ENCODE results near the gene ACP6. TPM values are rescaled to one million over a fixed set of nuclear protein-coding genes. Genes with fewer than 3 reads are reported as not detected.
"Not testable (repeated sequence)": the region's sequence is repeated elsewhere in the genome, so short reads cannot be mapped to it uniquely, and the experiment has no call there.

Gene ACP6
- total RNA-seq, 1 donor from 2014 or later: 21.8 TPM

- TF ChIP-seq, protein P1, sequence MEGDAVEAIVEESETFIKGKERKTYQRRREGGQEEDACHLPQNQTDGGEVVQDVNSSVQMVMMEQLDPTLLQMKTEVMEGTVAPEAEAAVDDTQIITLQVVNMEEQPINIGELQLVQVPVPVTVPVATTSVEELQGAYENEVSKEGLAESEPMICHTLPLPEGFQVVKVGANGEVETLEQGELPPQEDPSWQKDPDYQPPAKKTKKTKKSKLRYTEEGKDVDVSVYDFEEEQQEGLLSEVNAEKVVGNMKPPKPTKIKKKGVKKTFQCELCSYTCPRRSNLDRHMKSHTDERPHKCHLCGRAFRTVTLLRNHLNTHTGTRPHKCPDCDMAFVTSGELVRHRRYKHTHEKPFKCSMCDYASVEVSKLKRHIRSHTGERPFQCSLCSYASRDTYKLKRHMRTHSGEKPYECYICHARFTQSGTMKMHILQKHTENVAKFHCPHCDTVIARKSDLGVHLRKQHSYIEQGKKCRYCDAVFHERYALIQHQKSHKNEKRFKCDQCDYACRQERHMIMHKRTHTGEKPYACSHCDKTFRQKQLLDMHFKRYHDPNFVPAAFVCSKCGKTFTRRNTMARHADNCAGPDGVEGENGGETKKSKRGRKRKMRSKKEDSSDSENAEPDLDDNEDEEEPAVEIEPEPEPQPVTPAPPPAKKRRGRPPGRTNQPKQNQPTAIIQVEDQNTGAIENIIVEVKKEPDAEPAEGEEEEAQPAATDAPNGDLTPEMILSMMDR (conservative IDR thresholded peaks at IDR 0.05): no peak
- DNase-seq (ENCODE audit: low read depth, low spot score): no peak
- Mint-ChIP-seq H3K36me3 (ENCODE audit: low read depth) (peaks cover 26% of the 10 kb centered on the region), H3K27ac (ENCODE audit: unreplicated experiment) (no peak overlapping the region), H3K4me1 (no peaks in the 10 kb centered on the region), H3K27me3 (ENCODE audit: low read depth) (no peaks in the 10 kb centered on the region), H3K9me3 (no peaks in the 10 kb centered on the region), H3K4me3 (no peak overlapping the region)
Observed at GRCh38 chr1:147619741-147620140, 50.6 kb downstream of the ACP6 start.

GRCh38 chr1:147618771-147619170 is 51.6 kb downstream of the ACP6 start:
- Mint-ChIP-seq H3K36me3 (ENCODE audit: low read depth) (peaks cover 29% of the 10 kb centered on the region), H3K27me3 (ENCODE audit: low read depth) (no peaks in the 10 kb centered on the region), H3K4me3 (no peak overlapping the region), H3K9me3 (no peaks in the 10 kb centered on the region), H3K27ac (ENCODE audit: unreplicated experiment) (no peak overlapping the region), H3K4me1 (no peaks in the 10 kb centered on the region)
- TF ChIP-seq, protein P1 (conservative IDR thresholded peaks at IDR 0.05): no peak
- DNase-seq (ENCODE audit: low read depth, low spot score): no peak

DNA sequence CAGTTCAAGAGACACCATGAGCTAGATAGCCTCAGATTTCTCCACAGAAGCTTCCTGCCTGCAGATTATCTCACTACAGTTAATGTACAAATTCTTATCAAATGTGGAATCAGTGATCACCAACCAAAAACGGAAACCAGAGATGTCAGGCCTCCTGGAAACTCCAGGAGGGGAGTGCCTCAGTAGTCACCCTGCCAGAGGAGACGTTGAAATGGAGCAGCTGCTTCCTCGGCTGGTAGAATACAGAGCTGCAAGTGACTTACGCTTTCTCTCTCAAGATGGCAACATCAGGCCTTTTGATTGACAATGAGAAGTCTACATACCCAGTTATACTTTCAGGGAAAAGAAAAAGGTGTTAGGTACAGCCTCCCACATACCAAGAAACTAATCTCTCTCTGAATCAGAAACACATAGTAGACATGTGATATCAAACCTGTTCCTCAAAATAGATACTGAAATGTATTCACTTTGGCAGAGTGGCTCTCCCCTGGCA is 52.2 kb downstream of the ACP6 start:
- TF ChIP-seq, protein P1 (conservative IDR thresholded peaks at IDR 0.05): no peak
- H3K27ac Mint-ChIP-seq (ENCODE audit: unreplicated experiment): no peak overlapping the region

DNA sequence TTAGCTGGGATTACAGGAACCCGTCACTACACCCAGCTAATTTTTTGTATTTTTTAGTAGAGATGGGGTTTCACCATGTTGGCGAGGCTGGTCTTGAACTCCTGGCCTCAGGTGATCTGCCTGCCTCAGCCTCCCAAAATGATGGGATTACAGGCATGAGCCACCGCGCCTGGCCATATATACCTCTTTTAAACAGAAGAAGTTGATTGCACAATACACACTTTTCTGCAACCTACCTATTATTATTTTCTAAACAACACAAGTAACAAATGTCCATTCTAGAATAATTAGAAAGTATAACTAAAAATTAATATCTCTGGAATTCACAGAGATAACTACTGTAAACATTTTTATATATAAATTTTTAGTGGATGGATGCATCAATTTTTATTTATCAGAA is 55.4 kb downstream of the ACP6 start:
- not testable (repeated sequence) for H3K4me1 Mint-ChIP-seq; H3K27me3 Mint-ChIP-seq (ENCODE audit: low read depth); H3K4me3 Mint-ChIP-seq; DNase-seq (ENCODE audit: low read depth, low spot score); H3K9me3 Mint-ChIP-seq; H3K27ac Mint-ChIP-seq (ENCODE audit: unreplicated experiment)
- peaks cover 25% of the 10 kb centered on the region for H3K36me3 Mint-ChIP-seq (ENCODE audit: low read depth)

More for the DNA sequence above, 52.2 kb downstream of the ACP6 start:
- Mint-ChIP-seq H3K4me3 (no peak overlapping the region), H3K27me3 (ENCODE audit: low read depth) (no peaks in the 10 kb centered on the region), H3K9me3 (no peaks in the 10 kb centered on the region), H3K36me3 (ENCODE audit: low read depth) (peaks cover 29% of the 10 kb centered on the region), H3K4me1 (no peaks in the 10 kb centered on the region)
- no peak for DNase-seq (ENCODE audit: low read depth, low spot score)

- Mint-ChIP-seq H3K36me3 (ENCODE audit: low read depth) (peaks cover 24% of the 10 kb centered on the region), H3K4me1 (peaks cover 6% of the 10 kb centered on the region), H3K27ac (ENCODE audit: unreplicated experiment) (no peak overlapping the region), H3K9me3 (no peaks in the 10 kb centered on the region), H3K4me3 (no peak overlapping the region), H3K27me3 (ENCODE audit: low read depth) (no peaks in the 10 kb centered on the region)
- TF ChIP-seq, protein P1 (conservative IDR thresholded peaks at IDR 0.05): no peak
- DNase-seq (ENCODE audit: low read depth, low spot score): no peak
Observed at GRCh38 chr1:147613506-147613905, 56.8 kb downstream of the ACP6 start.

GRCh38 chr1:147612366-147612765 is 58.0 kb downstream of the ACP6 start:
- Mint-ChIP-seq H3K27me3 (ENCODE audit: low read depth) (no peaks in the 10 kb centered on the region), H3K4me3 (no peak overlapping the region), H3K4me1 (peaks cover 11% of the 10 kb centered on the region), H3K27ac (ENCODE audit: unreplicated experiment) (no peak overlapping the region), H3K36me3 (ENCODE audit: low read depth) (peaks cover 25% of the 10 kb centered on the region), H3K9me3 (no peaks in the 10 kb centered on the region)
- TF ChIP-seq, protein P1 (conservative IDR thresholded peaks at IDR 0.05): no peak
- no peak for DNase-seq (ENCODE audit: low read depth, low spot score)

Data from neural crest cell (in vitro differentiated cells).